Tibial artery (tissue), 4 donors: ENCODE measurements around the gene DNAJC18.

Experiments used
- DNase-seq, 2 donors: peaks; one replicate each; pipeline ENCODE4 v3.0.0-alpha.2; 2019
- H3K27ac ChIP-seq, 2 donors: fragments of 200-600 bp; sonication (generic) in 1 of 2; 1 replicate in 1 of 2; 2 replicates in 1 of 2; pipeline ENCODE4 v1.5.1; 2018 to 2019; ENCODE audit warnings: mild to moderate bottlenecking in 1 of 2
- H3K27me3 ChIP-seq, 2 donors: fragments of 200-600 bp; sonication (generic) in 1 of 2; one replicate each; pipeline versions ENCODE4 v1.5.1 to v1.6.0; 2016 to 2019
- H3K36me3 ChIP-seq, 3 donors: fragments of 200-600 bp; sonication (generic) in 2 of 3; one replicate each; pipeline ENCODE4 v1.5.1; 2016 to 2019; ENCODE audit warnings: mild to moderate bottlenecking in 2 of 3
- H3K4me1 ChIP-seq, 4 donors: fragments of 200-600 bp; sonication (generic) in 2 of 4; 1 replicate in 3 of 4; 2 replicates in 1 of 4; pipeline ENCODE4 v1.5.1; 2016 to 2019
- H3K4me3 ChIP-seq, 2 donors: fragments of 200-600 bp; sonication (generic) in 1 of 2; 1 replicate in 1 of 2; 2 replicates in 1 of 2; pipeline ENCODE4 v1.5.1; 2018 to 2019; ENCODE audit warnings: mild to moderate bottlenecking in 2 of 2
- H3K9me3 ChIP-seq, 3 donors: fragments of 200-600 bp; sonication (generic) in 1 of 3; one replicate each; pipeline ENCODE4 v1.5.1; 2016 to 2019
- intact Hi-C: fragments of 100-400 bp; cut with DNase I; formaldehyde crosslinking; loops from one replicate; pipeline ENCODE4 v1.15.0; 2023; ENCODE audit warnings: low total_unique reads
- TF ChIP-seq, protein P1 (sequence below), 2 experiments: fragments of 200-600 bp in 1 of 2; fragments of 450-650 bp in 1 of 2; IDR thresholded peaks; one replicate each; pipeline ENCODE4 v1.5.1; 2017 to 2019; ENCODE audit warnings: antibody characterized with exemption in 2 of 2, mild to moderate bottlenecking in 1 of 2, moderate library complexity in 1 of 2

The DNAJC18 gene

DNA sequence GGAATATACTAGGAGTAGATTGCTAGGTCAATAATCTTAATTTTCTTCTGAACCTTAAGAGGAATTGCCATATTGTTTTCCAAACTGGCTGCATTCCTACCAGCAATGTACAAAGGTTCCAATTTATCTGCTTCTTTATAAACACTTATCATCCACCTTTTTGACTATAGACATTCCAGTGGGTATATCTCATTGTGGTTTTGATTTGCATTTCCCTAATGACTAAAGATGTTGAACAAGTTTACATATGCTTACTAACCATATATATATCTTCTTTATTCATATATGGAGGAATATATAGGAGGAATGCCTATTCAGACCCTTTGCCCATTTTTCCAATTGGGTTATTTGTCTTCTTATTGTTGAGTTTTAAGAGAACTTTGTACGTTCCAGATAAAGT is 7.6 kb downstream of the DNAJC18 start:
- no peak for DNase-seq
- H3K4me3 ChIP-seq = no peak overlapping the region
- H3K27me3 ChIP-seq = no peaks in the 10 kb centered on the region
- peaks cover 32 to 64% (median 32%) of the 10 kb centered on the region in 3 donors for H3K36me3 ChIP-seq
- no peak overlapping the region for H3K27ac ChIP-seq
- no peaks in the 10 kb centered on the region for H3K9me3 ChIP-seq
- H3K4me1 ChIP-seq = peaks cover 0 to 8% (median 0%) of the 10 kb centered on the region in 4 donors
- TF ChIP-seq, protein P1, sequence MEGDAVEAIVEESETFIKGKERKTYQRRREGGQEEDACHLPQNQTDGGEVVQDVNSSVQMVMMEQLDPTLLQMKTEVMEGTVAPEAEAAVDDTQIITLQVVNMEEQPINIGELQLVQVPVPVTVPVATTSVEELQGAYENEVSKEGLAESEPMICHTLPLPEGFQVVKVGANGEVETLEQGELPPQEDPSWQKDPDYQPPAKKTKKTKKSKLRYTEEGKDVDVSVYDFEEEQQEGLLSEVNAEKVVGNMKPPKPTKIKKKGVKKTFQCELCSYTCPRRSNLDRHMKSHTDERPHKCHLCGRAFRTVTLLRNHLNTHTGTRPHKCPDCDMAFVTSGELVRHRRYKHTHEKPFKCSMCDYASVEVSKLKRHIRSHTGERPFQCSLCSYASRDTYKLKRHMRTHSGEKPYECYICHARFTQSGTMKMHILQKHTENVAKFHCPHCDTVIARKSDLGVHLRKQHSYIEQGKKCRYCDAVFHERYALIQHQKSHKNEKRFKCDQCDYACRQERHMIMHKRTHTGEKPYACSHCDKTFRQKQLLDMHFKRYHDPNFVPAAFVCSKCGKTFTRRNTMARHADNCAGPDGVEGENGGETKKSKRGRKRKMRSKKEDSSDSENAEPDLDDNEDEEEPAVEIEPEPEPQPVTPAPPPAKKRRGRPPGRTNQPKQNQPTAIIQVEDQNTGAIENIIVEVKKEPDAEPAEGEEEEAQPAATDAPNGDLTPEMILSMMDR (IDR thresholded peaks at IDR 0.05) = no peak
- intact Hi-C loops = no loop called here

DNA sequence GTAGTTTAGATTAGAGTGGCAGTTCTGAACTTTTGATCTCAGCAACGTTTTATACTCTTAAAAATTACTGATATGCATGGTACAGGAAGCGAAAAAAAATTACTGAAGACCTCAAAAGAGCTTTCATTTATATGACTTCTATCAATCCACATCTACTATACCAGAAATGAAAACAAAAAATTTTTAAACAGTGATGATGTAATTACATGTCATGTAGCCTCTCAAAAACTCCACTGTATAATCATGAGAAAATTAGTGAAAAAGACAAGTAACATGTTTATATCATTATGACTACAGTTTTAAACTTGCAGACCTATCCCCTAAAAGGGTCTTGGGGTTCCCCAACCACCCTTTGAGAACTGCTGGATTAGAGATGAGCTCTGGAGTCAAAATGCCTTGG is 9.3 kb downstream of the DNAJC18 start:
- no peak overlapping the region for H3K4me3 ChIP-seq
- peaks cover 25 to 74% (median 38%) of the 10 kb centered on the region in 3 donors for H3K36me3 ChIP-seq
- H3K27me3 ChIP-seq = no peaks in the 10 kb centered on the region
- H3K9me3 ChIP-seq = no peaks in the 10 kb centered on the region
- TF ChIP-seq, protein P1 (IDR thresholded peaks at IDR 0.05) = no peak
- peaks cover 0 to 16% (median 0%) of the 10 kb centered on the region in 4 donors for H3K4me1 ChIP-seq
- intact Hi-C loops = no loop called here
- no peak overlapping the region for H3K27ac ChIP-seq
- DNase-seq = no peak

DNA sequence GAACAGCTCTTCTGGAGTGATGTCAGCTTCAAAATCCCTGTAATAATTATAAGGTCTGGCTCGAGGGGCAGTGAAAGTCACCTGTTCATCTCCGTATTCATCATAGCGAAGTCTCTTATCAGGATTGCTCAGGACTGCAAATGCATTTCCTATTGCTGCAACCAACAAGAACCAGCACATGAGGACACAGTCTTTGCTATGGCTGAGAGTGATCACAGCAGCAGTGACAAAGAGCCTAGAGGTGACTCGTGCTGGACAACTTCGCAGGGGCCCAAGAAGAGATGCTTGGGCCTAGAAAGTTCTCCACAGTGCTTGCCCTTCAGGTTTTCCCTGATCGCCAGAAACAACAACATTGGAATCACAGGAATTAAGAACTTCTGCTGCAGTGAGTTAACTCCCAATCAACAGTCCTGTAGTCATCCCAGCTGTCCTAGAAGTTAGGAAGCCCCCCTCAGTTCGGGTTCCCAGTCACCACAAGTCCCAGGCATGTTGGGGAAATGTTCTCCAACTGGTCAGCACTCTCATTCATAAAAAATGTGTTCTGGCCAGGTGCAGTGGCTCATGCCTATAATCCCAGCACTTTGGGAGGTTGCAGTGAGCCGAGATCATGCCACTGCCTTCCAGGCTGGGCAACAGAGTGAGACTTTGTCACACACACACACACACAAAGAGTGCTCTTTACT is 13.0 kb downstream of the DNAJC18 start:
- Histone ChIP-seq H3K27me3 (no peaks in the 10 kb centered on the region), H3K27ac (peak overlapping the region in 1 of 2 donors; percentile 56), H3K4me1 (peaks cover 0 to 16% (median 0%) of the 10 kb centered on the region in 4 donors), H3K36me3 (peaks cover 10 to 53% (median 41%) of the 10 kb centered on the region in 3 donors), H3K4me3 (no peak overlapping the region), H3K9me3 (no peaks in the 10 kb centered on the region)
- DNase-seq = no peak
- intact Hi-C loops = no loop called here
- TF ChIP-seq, protein P1 (IDR thresholded peaks at IDR 0.05) = no peak

DNA sequence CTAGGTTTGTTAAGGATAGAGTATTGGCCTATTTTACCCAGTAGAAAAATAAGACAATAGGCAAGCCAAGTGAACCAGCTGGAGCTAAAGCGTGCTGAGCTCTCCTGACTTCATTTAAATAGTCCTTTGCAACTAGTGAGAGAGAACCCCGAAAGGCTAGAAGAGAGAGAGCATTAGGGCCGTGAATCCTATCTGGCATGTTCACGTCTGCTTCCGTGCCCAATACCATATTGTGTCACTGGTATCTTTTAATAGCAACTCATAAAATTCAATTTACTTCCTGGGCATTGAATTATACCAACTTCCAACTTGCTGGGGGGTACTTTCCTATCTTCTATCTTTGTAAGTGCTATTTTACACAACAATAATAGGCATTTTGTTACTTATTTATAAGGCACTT is 13.8 kb downstream of the DNAJC18 start:
- H3K4me3 ChIP-seq = no peak overlapping the region
- DNase-seq = no peak
- H3K27ac ChIP-seq = no peak overlapping the region
- H3K27me3 ChIP-seq = no peaks in the 10 kb centered on the region
- peaks cover 6 to 49% (median 45%) of the 10 kb centered on the region in 3 donors for H3K36me3 ChIP-seq
- no peaks in the 10 kb centered on the region for H3K9me3 ChIP-seq
- TF ChIP-seq, protein P1 (IDR thresholded peaks at IDR 0.05) = no peak
- intact Hi-C loops = no loop called here
- H3K4me1 ChIP-seq = peaks cover 0 to 16% (median 0%) of the 10 kb centered on the region in 4 donors

DNA sequence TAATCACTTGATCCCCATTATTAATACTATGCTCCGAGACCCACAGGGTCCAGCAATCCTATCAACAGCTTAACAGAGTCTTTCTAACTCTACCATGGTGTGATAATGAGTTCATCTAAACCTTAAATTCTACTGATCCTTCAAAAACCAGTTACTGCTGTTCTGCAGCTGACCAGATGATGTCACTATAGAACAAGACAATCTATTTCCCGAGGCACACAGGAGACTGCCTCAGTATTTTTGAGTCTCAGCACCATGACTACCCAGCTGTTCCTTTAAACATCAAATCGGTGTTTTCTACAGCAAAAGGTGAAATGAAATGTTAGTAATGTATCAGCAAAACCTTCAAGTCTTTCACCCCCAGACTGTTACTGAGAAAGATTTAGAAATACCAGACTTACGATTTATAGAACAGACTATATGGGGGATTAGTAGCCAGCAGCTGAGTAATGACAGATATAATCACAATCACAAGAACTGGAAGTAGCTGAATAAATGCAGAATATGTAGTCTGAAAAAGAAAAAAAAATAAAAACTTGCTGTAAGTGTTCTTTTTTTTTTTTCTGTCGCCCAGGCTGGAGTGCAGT is 16.9 kb downstream of the DNAJC18 start:
- Histone ChIP-seq H3K27ac (no peak overlapping the region), H3K4me1 (peaks cover 0 to 29% (median 6%) of the 10 kb centered on the region in 4 donors), H3K4me3 (no peak overlapping the region), H3K9me3 (no peaks in the 10 kb centered on the region), H3K36me3 (peaks cover 6 to 54% (median 48%) of the 10 kb centered on the region in 3 donors), H3K27me3 (no peaks in the 10 kb centered on the region)
- DNase-seq = peak in 1 of 2 donors; percentile 43
- intact Hi-C loops = loop anchor here (2.0 kb wide), 1 partner anchor 90 kb away; no protein-coding TSS in a partner anchor
- TF ChIP-seq, protein P1 (IDR thresholded peaks at IDR 0.05) = peak; percentile 82
